HL-60/S4 treated with phorbol 12-myristate 13-acetate at 8.2 ng/mL for 4 days and 3 days (cell line): ENCODE results near the gene NIPSNAP3A.

Experiments used
- in situ Hi-C: fragments of 300-500 bp; cut with MboI; formaldehyde crosslinking; loops from 2 replicates; pipeline ENCODE4 v1.15.0; 2022; ENCODE audit warnings: low sequenced_read_pairs

NIPSNAP3A gene

DNA sequence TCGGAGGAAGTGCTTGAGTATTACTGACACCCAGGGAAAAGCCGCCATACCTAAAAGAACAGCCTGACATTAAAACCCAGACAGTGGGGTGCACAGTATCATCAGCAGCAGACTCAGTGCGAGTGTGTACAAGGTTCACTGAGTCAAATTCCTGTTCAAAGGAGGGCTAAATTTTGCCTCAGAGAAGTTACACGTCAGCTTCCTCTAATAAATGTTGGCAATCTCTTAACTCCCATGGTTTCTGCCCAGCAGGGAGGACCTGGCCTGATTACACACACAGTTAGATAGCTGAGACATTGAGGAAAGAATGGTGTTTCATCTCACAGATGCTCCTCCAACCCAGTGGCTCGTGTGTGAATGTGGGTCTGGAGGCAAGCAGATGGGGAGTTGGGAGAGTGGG, 54.6 kb downstream of the NIPSNAP3A start:
- in situ Hi-C loops: no loop called here

DNA sequence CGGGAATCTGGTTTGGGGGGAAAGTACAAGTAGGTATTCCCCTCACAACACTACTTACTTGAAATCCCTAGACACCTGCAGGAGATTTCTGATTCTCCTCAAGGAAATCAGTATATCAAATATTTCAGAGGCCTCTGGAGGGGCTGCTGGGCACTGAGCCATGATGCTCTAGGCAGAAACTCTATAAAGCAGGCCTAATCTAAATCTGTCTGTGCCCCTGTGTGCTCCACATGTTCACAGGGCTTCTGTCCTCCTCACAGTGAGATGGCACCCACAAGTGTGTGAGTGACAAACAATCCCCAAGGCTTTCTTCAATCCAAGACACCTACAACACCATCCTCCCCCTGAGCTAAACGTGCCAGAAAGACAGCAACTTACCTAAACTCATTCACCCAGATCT, 55.4 kb downstream of the NIPSNAP3A start:
- in situ Hi-C loops: no loop called here

DNA sequence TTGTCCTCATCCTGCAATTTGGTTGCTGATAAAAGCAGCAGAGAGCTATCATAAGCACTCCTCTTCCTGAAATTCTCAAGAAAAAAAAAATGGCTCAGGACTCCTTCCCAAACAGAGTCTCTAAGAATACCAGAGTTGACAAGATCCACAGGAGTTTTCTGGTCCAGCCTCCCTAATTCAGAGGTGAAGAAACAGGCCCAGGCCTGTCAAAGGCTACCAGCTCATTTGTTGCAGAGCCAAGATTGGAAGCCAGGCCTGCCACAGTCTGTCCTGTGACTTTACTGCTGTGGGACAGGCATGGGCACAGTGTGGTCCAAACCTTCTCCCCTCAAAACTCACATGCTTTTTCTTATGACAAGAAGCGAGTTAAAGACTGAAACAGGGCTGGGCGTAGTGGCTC, 58.0 kb downstream of the NIPSNAP3A start:
- in situ Hi-C loops: no loop called here

DNA sequence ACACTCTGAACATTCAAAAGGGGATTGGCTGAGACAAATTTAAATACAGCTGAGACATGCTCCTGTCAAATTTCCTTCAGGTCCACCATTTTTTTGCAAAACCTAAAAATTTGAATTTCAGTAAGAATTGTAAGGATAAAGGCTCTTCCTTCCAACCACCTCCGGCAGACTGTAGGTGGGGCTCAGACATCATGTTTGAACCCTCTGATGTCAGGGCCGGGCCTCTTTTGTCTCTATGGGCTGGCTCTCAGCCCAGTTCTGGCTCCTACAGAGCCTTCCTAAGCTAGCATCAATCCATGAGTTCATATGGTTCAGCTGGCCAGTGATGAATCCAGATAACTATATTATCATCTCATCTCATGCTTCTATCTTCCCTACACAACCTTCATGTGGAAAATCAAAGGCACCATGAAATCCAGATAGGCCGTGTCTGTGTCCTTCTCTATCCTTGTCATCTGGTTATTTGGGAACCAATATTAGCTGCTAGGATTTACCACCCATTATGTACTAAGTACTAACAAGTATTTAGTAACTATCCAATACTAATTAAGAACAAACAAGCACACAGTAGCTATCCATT, 60.6 kb downstream of the NIPSNAP3A start:
- in situ Hi-C loops: no loop called here
